ENCODE measurements around the gene MYO1D. TPM values are rescaled to one million over a fixed set of nuclear protein-coding genes. Genes with fewer than 3 reads are reported as not detected.

MYO1D gene
- total and polyA plus RNA-seq, 2 donors (not counting 1 experiment from before 2014, with no cell fraction given) = 5.4 to 26.7 TPM

DNA sequence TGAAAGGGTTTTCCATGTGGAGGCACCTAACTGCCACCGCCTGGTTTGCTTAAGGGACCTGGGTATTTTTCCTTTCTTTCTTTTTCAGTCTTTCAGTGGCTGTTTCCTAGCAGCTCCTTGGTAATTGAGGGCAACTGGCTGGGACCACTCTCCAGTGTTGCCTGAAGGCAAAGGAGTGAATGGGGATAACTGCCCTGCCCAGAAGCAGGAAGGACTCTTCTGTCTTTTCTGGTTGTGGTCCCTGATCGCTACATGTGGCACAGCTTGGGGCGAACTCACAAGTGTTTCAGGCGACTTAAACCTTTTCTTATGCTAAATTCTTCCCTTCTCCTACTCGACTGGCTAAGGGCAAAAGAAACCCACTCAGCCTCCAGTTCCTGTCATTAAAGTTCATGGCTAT lies 40.9 kb upstream of the MYO1D start:
- H3K36me3 ChIP-seq (replicated peaks in 1 of 2; ENCODE audit: control extremely low read depth in 1 of 2, control insufficient read depth in 1 of 2, extremely low read depth in 1 of 2, insufficient read depth in 2 of 2, low read length in 1 of 2) = no peaks in the 10 kb centered on the region
- no peaks in the 10 kb centered on the region for H3K4me1 ChIP-seq (ENCODE audit: control insufficient read depth in 2 of 2, insufficient read depth in 2 of 2, low read length in 2 of 2)
- no peak overlapping the region for H3K4me3 ChIP-seq (ENCODE audit: control extremely low read depth in 1 of 5, extremely low read depth in 1 of 5, insufficient read depth in 1 of 5, low read depth in 2 of 5, low read length in 4 of 5)
- H3K27ac ChIP-seq (ENCODE audit: low read length in 2 of 2) = no peak overlapping the region
- Mint-ChIP-seq H3K27me3 (peaks cover 3% of the 10 kb centered on the region), H3K27ac (no peak overlapping the region), H3K9me3 (ENCODE audit: insufficient read depth) (no peaks in the 10 kb centered on the region), H3K4me3 (no peak overlapping the region), H3K4me1 (no peaks in the 10 kb centered on the region)
- DNase-seq (no peak), ATAC-seq (ENCODE audit: low read depth) (no peak)
- ChIA-PET CTCF (no interaction called here), POLR2A (no interaction called here)
- intact Hi-C loops (cut with micrococcal nuclease) = no loop called here
- no peak overlapping the region for H3K9ac ChIP-seq (ENCODE audit: low read length)
- no peak overlapping the region for H2AFZ ChIP-seq (ENCODE audit: insufficient read depth, low read depth, low read length, poor library complexity, severe bottlenecking)
- H4K20me1 ChIP-seq (ENCODE audit: control insufficient read depth, insufficient read depth, low read length, poor library complexity, severe bottlenecking) = no peaks in the 10 kb centered on the region
- H3K9me3 ChIP-seq (ENCODE audit: control extremely low read depth in 1 of 3, control insufficient read depth in 2 of 3, insufficient read depth in 1 of 3, low read length in 2 of 3) = peaks cover 0 to 3% (median 0%) of the 10 kb centered on the region in 3 donors
- WGBS (ENCODE audit: insufficient coverage) = 86% methylated on average over 1 of the region's 5 CpGs
- H3K27me3 ChIP-seq (replicated peaks in 1 of 4; ENCODE audit: control extremely low read depth in 1 of 4, control insufficient read depth in 3 of 4, insufficient read depth in 4 of 4, low read length in 3 of 4) = peaks cover 0 to 2% (median 0%) of the 10 kb centered on the region in 4 experiments
- no peak for TF ChIP-seq EZH2 (IDR thresholded peaks at IDR 0.05; ENCODE audit: borderline replicate concordance, insufficient read depth, low read depth, low read length, poor library complexity, severe bottlenecking)
- TF ChIP-seq, protein P1, sequence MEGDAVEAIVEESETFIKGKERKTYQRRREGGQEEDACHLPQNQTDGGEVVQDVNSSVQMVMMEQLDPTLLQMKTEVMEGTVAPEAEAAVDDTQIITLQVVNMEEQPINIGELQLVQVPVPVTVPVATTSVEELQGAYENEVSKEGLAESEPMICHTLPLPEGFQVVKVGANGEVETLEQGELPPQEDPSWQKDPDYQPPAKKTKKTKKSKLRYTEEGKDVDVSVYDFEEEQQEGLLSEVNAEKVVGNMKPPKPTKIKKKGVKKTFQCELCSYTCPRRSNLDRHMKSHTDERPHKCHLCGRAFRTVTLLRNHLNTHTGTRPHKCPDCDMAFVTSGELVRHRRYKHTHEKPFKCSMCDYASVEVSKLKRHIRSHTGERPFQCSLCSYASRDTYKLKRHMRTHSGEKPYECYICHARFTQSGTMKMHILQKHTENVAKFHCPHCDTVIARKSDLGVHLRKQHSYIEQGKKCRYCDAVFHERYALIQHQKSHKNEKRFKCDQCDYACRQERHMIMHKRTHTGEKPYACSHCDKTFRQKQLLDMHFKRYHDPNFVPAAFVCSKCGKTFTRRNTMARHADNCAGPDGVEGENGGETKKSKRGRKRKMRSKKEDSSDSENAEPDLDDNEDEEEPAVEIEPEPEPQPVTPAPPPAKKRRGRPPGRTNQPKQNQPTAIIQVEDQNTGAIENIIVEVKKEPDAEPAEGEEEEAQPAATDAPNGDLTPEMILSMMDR (IDR thresholded peaks at IDR 0.05) = no peak
- H3K4me2 ChIP-seq (replicated peaks; ENCODE audit: low read depth, low read length, poor library complexity, severe bottlenecking) = no peak overlapping the region
- H3K79me2 ChIP-seq (ENCODE audit: control insufficient read depth, insufficient read depth, low read length) = no peaks in the 10 kb centered on the region

DNA sequence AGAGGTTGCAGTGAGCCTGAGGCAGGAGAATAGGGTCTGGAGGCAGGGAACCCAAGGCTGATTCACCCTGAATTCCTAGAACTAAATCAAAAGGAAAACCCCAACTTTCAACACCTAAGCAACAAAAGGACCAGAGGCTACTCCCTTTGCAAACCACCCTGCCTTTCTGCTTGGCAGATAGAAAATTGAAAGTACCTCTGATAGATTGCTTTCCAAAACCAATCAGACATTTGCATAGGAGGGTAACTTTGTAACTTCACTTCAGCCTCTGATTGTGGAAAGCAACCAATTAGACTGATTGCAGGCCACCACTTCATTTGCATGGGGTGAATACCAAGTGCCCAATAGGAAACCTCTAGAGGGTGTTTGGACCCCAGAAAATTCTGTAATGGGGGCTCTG lies 40.2 kb upstream of the MYO1D start:
- H3K27ac ChIP-seq (ENCODE audit: low read length in 2 of 2) = no peak overlapping the region
- H3K4me1 ChIP-seq (ENCODE audit: control insufficient read depth in 2 of 2, insufficient read depth in 2 of 2, low read length in 2 of 2) = no peaks in the 10 kb centered on the region
- H3K4me2 ChIP-seq (replicated peaks; ENCODE audit: low read depth, low read length, poor library complexity, severe bottlenecking) = no peak overlapping the region
- CTCF ChIA-PET = interaction anchor here (2.3 to 10.8 kb wide), 2 partner anchors 19 to 137 kb away, joined by 10 to 170 read pairs; no protein-coding TSS in a partner anchor
- no peak overlapping the region for H3K9ac ChIP-seq (ENCODE audit: low read length)
- Mint-ChIP-seq H3K9me3 (ENCODE audit: insufficient read depth) (no peaks in the 10 kb centered on the region), H3K4me3 (no peak overlapping the region), H3K27ac (no peak overlapping the region), H3K27me3 (peaks cover 3% of the 10 kb centered on the region), H3K4me1 (no peaks in the 10 kb centered on the region)
- H2AFZ ChIP-seq (ENCODE audit: insufficient read depth, low read depth, low read length, poor library complexity, severe bottlenecking) = no peak overlapping the region
- POLR2A ChIA-PET = no interaction called here
- DNase-seq (no peak), ATAC-seq (ENCODE audit: low read depth) (no peak)
- no peaks in the 10 kb centered on the region for H3K36me3 ChIP-seq (replicated peaks in 1 of 2; ENCODE audit: control extremely low read depth in 1 of 2, control insufficient read depth in 1 of 2, extremely low read depth in 1 of 2, insufficient read depth in 2 of 2, low read length in 1 of 2)
- H3K4me3 ChIP-seq (ENCODE audit: control extremely low read depth in 1 of 5, extremely low read depth in 1 of 5, insufficient read depth in 1 of 5, low read depth in 2 of 5, low read length in 4 of 5) = no peak overlapping the region
- intact Hi-C loops (cut with micrococcal nuclease) = no loop called here
- H4K20me1 ChIP-seq (ENCODE audit: control insufficient read depth, insufficient read depth, low read length, poor library complexity, severe bottlenecking) = no peaks in the 10 kb centered on the region
- peaks cover 0 to 3% (median 0%) of the 10 kb centered on the region in 3 donors for H3K9me3 ChIP-seq (ENCODE audit: control extremely low read depth in 1 of 3, control insufficient read depth in 2 of 3, insufficient read depth in 1 of 3, low read length in 2 of 3)
- no peaks in the 10 kb centered on the region for H3K79me2 ChIP-seq (ENCODE audit: control insufficient read depth, insufficient read depth, low read length)
- H3K27me3 ChIP-seq (replicated peaks in 1 of 4; ENCODE audit: control extremely low read depth in 1 of 4, control insufficient read depth in 3 of 4, insufficient read depth in 4 of 4, low read length in 3 of 4) = peaks cover 0 to 2% (median 0%) of the 10 kb centered on the region in 4 experiments
- TF ChIP-seq EZH2 (IDR thresholded peaks at IDR 0.05; ENCODE audit: borderline replicate concordance, insufficient read depth, low read depth, low read length, poor library complexity, severe bottlenecking) = no peak
- TF ChIP-seq, protein P1 (IDR thresholded peaks at IDR 0.05) = no peak
